Liver (tissue), 9 donors: ENCODE data around the gene TXLNG. TPM values are rescaled to one million over a fixed set of nuclear protein-coding genes. Genes with fewer than 3 reads are reported as not detected.

Experiments
- DNase-seq: peaks from one replicate; pipeline ENCODE4 v3.0.0-alpha.2; 2017; ENCODE audit warnings: low spot score
- H3K27ac ChIP-seq, 2 donors: one replicate each; pipeline ENCODE4 v1.7.0; 2013; ENCODE audit warnings: inconsistent platforms in 2 of 2, low read length in 2 of 2, control low read depth in 1 of 2, low read depth in 1 of 2, mild to moderate bottlenecking in 1 of 2
- H3K27me3 ChIP-seq, 4 donors: one replicate each; pipeline versions ENCODE4 v1.6.1 to v1.7.0; 2013; ENCODE audit warnings: low read length in 3 of 4, inconsistent platforms in 1 of 4, mild to moderate bottlenecking in 1 of 4, moderate library complexity in 1 of 4; ENCODE audit not compliant: control insufficient read depth in 4 of 4, insufficient read depth in 4 of 4
- H3K36me3 ChIP-seq, 4 donors: one replicate each; pipeline versions ENCODE4 v1.6.1 to v1.7.0; 2013; ENCODE audit warnings: low read length in 3 of 4, mild to moderate bottlenecking in 3 of 4, low read depth in 1 of 4, moderate library complexity in 1 of 4; ENCODE audit not compliant: control insufficient read depth in 4 of 4, insufficient read depth in 3 of 4
- H3K4me1 ChIP-seq, 4 donors: one replicate each; pipeline versions ENCODE4 v1.6.1 to v1.7.0; 2013; ENCODE audit warnings: low read length in 3 of 4, mild to moderate bottlenecking in 3 of 4, moderate library complexity in 1 of 4; ENCODE audit not compliant: control insufficient read depth in 4 of 4, insufficient read depth in 4 of 4
- H3K4me3 ChIP-seq, 3 donors: one replicate each; pipeline versions ENCODE4 v1.6.1 to v1.7.0; 2013; ENCODE audit warnings: low read length in 3 of 3, control low read depth in 1 of 3, low read depth in 1 of 3, mild to moderate bottlenecking in 1 of 3
- H3K9ac ChIP-seq, 2 donors: one replicate each; pipeline ENCODE4 v1.7.0; 2013; ENCODE audit warnings: low read length in 2 of 2, mild to moderate bottlenecking in 2 of 2, moderate library complexity in 2 of 2, control low read depth in 1 of 2, low read depth in 1 of 2
- H3K9me3 ChIP-seq, 4 donors: one replicate each; pipeline versions ENCODE4 v1.6.1 to v1.7.0; 2013; ENCODE audit warnings: low read length in 3 of 4; ENCODE audit not compliant: control insufficient read depth in 4 of 4
- EGR1 ChIP-seq, 2 donors: IDR thresholded peaks; 2 replicates each; pipeline ENCODE4 v1.6.1; 2016 to 2018; ENCODE audit warnings: antibody characterized with exemption in 2 of 2, low read depth in 2 of 2
- FOXA1 ChIP-seq: IDR thresholded peaks from 2 replicates; pipeline ENCODE4 v1.6.1; 2016; ENCODE audit warnings: antibody characterized with exemption
- FOXA2 ChIP-seq: IDR thresholded peaks from 2 replicates; pipeline ENCODE4 v1.6.1; 2016; ENCODE audit warnings: antibody characterized with exemption
- GABPA ChIP-seq, 2 donors: IDR thresholded peaks in 1 of 2; conservative IDR thresholded peaks in 1 of 2; 2 replicates each; pipeline ENCODE4 v1.6.1; 2016; ENCODE audit warnings: antibody characterized with exemption in 2 of 2, mild to moderate bottlenecking in 1 of 2, moderate library complexity in 1 of 2
- HNF4A ChIP-seq, 2 donors: conservative IDR thresholded peaks; 2 replicates each; pipeline ENCODE4 v1.6.1; 2016; ENCODE audit warnings: antibody characterized with exemption in 2 of 2, mild to moderate bottlenecking in 2 of 2
- HNF4G ChIP-seq: IDR thresholded peaks from 2 replicates; pipeline ENCODE4 v1.6.1; 2016; ENCODE audit warnings: antibody characterized with exemption
- JUND ChIP-seq, 2 donors: IDR thresholded peaks; 2 replicates each; pipeline ENCODE4 v1.6.1; 2016; ENCODE audit warnings: antibody characterized with exemption in 2 of 2
- NR2F2 ChIP-seq: IDR thresholded peaks from 2 replicates; pipeline ENCODE4 v1.6.1; 2016; ENCODE audit warnings: antibody characterized with exemption
- RAD21 ChIP-seq, 2 donors: IDR thresholded peaks; 2 replicates each; pipeline ENCODE4 v1.6.1; 2016; ENCODE audit warnings: antibody characterized with exemption in 2 of 2, mild to moderate bottlenecking in 2 of 2
- RXRA ChIP-seq, 2 donors: IDR thresholded peaks; 2 replicates each; pipeline ENCODE4 v1.6.1; 2017 to 2018; ENCODE audit warnings: antibody characterized with exemption in 2 of 2, mild to moderate bottlenecking in 1 of 2
- SP1 ChIP-seq: IDR thresholded peaks from 2 replicates; pipeline ENCODE4 v1.6.1; 2018; ENCODE audit warnings: antibody characterized with exemption, mild to moderate bottlenecking
- TAF1 ChIP-seq: conservative IDR thresholded peaks from 2 replicates; pipeline ENCODE4 v1.6.1; 2016; ENCODE audit warnings: antibody characterized with exemption, mild to moderate bottlenecking
- YY1 ChIP-seq: IDR thresholded peaks from 2 replicates; pipeline ENCODE4 v1.6.1; 2016; ENCODE audit warnings: antibody characterized with exemption, mild to moderate bottlenecking
- WGBS: extraction: QIAGEN DNeasy Blood & Tissue Kit; methylation state at CpG from one replicate; pipeline ENCODE4 v1.1.7; 2013; 5-methylcytosine and 5-hydroxymethylcytosine counted together
- polyA plus RNA-seq, 2 donors: library from polyadenylated mRNA; stranded (reverse) in 1 of 2; unstranded in 1 of 2; fragments of 200-250 nt in 1 of 2; fragments of >200 nt in 1 of 2; fragmentation: Nextera tagmentation in 1 of 2; extraction: Ambion mirVana in 1 of 2; gene quantifications; one replicate each; pipeline versions ENCODE4 v1.2.1 to v1.2.3, GENCODE V29; 2013 to 2015
- total RNA-seq, 2 donors: library from RNA; depleted of rRNA; stranded (reverse); fragments of >200 nt; gene quantifications; one replicate each; pipeline ENCODE4 v1.2.3, GENCODE V29; 2014
- TF ChIP-seq, protein P1 (sequence below): IDR thresholded peaks from 2 replicates; pipeline ENCODE4 v1.6.1; 2016; ENCODE audit warnings: antibody characterized with exemption
- TF ChIP-seq, protein P2 (sequence below): IDR thresholded peaks from 2 replicates; pipeline ENCODE4 v1.6.1; 2016; ENCODE audit warnings: antibody characterized with exemption
- TF ChIP-seq, protein P3 (sequence below): fragments of 150-350 bp; IDR thresholded peaks from 2 replicates; pipeline ENCODE4 v1.5.1; 2017; ENCODE audit warnings: improper control_type of control experiment, low read depth, low read length; ENCODE audit not compliant: missing input control
- TF ChIP-seq, protein P4 (sequence below): IDR thresholded peaks from 2 replicates; pipeline ENCODE4 v1.6.1; 2016; ENCODE audit warnings: antibody characterized with exemption
- TF ChIP-seq, protein P5 (sequence below): IDR thresholded peaks from 2 replicates; pipeline ENCODE4 v1.6.1; 2016; ENCODE audit warnings: antibody characterized with exemption, mild to moderate bottlenecking
- donor health status: healthy.
- donor health status: healthy.
- donor health status: healthy.
- donor health status: healthy.
- donor health status: healthy.

TXLNG gene
- total and polyA plus RNA-seq, 4 donors = 3.7 to 7.4 (median 5.1) TPM

DNA sequence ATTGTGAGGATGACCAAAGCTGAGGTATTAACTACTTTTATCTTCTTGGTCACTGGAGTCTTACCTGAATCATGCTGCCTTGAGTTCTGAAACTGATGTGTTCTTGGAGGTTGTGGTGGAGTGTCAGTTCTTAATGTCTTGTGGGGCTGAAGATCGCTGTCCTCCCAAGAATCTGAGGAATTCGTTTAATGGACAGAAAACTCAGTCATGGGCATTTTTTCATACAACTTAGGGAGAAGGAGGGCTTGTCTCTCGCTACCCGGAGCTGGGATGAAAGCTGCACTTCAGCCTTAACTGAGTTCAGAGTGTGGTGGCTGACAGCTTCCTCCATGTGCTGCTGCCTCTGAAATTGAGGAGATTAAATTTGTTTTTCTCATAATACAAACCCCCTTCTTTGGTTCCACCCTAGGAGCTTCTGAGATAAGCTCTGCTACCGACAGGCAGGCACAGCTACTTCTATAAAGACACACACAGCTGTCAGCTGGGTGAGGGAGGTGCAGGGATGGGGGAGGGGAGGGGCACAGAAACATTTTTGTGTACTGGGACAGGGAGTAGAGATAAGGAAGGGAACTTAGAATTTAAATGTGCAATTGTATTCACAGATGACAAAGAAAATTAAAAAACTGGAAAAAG is 53.1 kb downstream of the TXLNG start:
- peaks cover 0 to 37% (median 8%) of the 10 kb centered on the region in 4 donors for H3K36me3 ChIP-seq
- TF ChIP-seq TAF1 = no peak
- TF ChIP-seq, protein P1, sequence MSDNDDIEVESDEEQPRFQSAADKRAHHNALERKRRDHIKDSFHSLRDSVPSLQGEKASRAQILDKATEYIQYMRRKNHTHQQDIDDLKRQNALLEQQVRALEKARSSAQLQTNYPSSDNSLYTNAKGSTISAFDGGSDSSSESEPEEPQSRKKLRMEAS = no peak
- TF ChIP-seq, protein P2, sequence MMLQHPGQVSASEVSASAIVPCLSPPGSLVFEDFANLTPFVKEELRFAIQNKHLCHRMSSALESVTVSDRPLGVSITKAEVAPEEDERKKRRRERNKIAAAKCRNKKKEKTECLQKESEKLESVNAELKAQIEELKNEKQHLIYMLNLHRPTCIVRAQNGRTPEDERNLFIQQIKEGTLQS = no peak
- TF ChIP-seq HNF4A (conservative IDR thresholded peaks at IDR 0.05) = no peak
- TF ChIP-seq NR2F2 = no peak
- no peak for TF ChIP-seq YY1
- no peak for TF ChIP-seq GABPA (IDR thresholded peaks at IDR 0.05 in 1 of 2, conservative IDR thresholded peaks at IDR 0.05 in 1 of 2)
- no peak for TF ChIP-seq EGR1 (IDR thresholded peaks at IDR 0.05; ENCODE audit: low read depth in 2 of 2)
- TF ChIP-seq HNF4G = no peak
- no peak for TF ChIP-seq FOXA1
- H3K9me3 ChIP-seq = no peaks in the 10 kb centered on the region
- no peak for DNase-seq
- H3K4me1 ChIP-seq = peaks cover 3 to 11% (median 9%) of the 10 kb centered on the region in 4 donors
- no peak overlapping the region for H3K4me3 ChIP-seq
- peak overlapping the region in 1 of 2 donors; percentile 61 for H3K27ac ChIP-seq
- H3K27me3 ChIP-seq = no peaks in the 10 kb centered on the region
- 87% methylated on average over 5 of the region's 5 CpGs for WGBS
- H3K9ac ChIP-seq = no peak overlapping the region

DNA sequence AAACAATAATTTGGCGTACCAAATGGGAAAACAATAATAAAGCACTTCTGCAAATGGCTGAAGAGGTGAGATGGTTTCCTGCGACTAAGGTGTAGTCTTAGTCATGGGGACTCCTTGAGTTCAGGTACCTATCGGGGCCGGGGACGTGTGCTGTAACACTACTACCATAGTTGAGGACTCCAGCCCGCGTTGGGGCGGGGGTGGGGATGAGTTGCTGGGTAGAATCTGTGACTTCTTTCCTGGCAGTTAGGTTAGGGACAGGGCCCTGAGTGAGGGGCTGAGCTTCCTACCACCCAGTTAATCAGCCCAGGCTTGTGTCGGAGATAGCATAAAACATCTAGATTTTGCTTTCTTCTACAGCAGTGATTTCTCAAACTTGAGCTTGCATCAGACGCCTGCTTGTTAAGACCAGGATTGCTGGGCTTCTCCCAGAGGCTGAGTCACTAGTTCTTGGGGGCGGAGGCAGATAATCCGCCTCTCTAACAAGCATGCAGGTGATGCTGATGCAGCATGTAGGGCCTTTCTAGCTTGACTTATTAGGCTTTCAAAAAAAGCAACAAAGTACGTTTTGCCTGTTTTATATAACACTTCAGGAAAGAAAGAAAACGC is 53.7 kb downstream of the TXLNG start:
- Histone ChIP-seq H3K4me3 (no peak overlapping the region), H3K4me1 (peaks cover 3 to 11% (median 9%) of the 10 kb centered on the region in 4 donors), H3K27me3 (no peaks in the 10 kb centered on the region), H3K9me3 (no peaks in the 10 kb centered on the region), H3K9ac (no peak overlapping the region), H3K27ac (no peak overlapping the region), H3K36me3 (peaks cover 0 to 35% (median 9%) of the 10 kb centered on the region in 4 donors)
- WGBS = 95% methylated on average over 14 of the region's 14 CpGs
- DNase-seq = no peak
- TF ChIP-seq RXRA (IDR thresholded peaks at IDR 0.05) (no peak), JUND (IDR thresholded peaks at IDR 0.05) (no peak), GABPA (IDR thresholded peaks at IDR 0.05 in 1 of 2, conservative IDR thresholded peaks at IDR 0.05 in 1 of 2) (no peak), TAF1 (no peak), SP1 (no peak), HNF4A (conservative IDR thresholded peaks at IDR 0.05) (no peak), FOXA1 (no peak), RAD21 (IDR thresholded peaks at IDR 0.05) (no peak), FOXA2 (no peak), HNF4G (no peak), NR2F2 (no peak)
- TF ChIP-seq, protein P3, sequence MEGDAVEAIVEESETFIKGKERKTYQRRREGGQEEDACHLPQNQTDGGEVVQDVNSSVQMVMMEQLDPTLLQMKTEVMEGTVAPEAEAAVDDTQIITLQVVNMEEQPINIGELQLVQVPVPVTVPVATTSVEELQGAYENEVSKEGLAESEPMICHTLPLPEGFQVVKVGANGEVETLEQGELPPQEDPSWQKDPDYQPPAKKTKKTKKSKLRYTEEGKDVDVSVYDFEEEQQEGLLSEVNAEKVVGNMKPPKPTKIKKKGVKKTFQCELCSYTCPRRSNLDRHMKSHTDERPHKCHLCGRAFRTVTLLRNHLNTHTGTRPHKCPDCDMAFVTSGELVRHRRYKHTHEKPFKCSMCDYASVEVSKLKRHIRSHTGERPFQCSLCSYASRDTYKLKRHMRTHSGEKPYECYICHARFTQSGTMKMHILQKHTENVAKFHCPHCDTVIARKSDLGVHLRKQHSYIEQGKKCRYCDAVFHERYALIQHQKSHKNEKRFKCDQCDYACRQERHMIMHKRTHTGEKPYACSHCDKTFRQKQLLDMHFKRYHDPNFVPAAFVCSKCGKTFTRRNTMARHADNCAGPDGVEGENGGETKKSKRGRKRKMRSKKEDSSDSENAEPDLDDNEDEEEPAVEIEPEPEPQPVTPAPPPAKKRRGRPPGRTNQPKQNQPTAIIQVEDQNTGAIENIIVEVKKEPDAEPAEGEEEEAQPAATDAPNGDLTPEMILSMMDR = no peak
- TF ChIP-seq, protein P1 = no peak
- TF ChIP-seq, protein P4, sequence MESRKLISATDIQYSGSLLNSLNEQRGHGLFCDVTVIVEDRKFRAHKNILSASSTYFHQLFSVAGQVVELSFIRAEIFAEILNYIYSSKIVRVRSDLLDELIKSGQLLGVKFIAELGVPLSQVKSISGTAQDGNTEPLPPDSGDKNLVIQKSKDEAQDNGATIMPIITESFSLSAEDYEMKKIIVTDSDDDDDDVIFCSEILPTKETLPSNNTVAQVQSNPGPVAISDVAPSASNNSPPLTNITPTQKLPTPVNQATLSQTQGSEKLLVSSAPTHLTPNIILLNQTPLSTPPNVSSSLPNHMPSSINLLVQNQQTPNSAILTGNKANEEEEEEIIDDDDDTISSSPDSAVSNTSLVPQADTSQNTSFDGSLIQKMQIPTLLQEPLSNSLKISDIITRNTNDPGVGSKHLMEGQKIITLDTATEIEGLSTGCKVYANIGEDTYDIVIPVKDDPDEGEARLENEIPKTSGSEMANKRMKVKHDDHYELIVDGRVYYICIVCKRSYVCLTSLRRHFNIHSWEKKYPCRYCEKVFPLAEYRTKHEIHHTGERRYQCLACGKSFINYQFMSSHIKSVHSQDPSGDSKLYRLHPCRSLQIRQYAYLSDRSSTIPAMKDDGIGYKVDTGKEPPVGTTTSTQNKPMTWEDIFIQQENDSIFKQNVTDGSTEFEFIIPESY = no peak
- TF ChIP-seq, protein P2 = no peak
- TF ChIP-seq, protein P5, sequence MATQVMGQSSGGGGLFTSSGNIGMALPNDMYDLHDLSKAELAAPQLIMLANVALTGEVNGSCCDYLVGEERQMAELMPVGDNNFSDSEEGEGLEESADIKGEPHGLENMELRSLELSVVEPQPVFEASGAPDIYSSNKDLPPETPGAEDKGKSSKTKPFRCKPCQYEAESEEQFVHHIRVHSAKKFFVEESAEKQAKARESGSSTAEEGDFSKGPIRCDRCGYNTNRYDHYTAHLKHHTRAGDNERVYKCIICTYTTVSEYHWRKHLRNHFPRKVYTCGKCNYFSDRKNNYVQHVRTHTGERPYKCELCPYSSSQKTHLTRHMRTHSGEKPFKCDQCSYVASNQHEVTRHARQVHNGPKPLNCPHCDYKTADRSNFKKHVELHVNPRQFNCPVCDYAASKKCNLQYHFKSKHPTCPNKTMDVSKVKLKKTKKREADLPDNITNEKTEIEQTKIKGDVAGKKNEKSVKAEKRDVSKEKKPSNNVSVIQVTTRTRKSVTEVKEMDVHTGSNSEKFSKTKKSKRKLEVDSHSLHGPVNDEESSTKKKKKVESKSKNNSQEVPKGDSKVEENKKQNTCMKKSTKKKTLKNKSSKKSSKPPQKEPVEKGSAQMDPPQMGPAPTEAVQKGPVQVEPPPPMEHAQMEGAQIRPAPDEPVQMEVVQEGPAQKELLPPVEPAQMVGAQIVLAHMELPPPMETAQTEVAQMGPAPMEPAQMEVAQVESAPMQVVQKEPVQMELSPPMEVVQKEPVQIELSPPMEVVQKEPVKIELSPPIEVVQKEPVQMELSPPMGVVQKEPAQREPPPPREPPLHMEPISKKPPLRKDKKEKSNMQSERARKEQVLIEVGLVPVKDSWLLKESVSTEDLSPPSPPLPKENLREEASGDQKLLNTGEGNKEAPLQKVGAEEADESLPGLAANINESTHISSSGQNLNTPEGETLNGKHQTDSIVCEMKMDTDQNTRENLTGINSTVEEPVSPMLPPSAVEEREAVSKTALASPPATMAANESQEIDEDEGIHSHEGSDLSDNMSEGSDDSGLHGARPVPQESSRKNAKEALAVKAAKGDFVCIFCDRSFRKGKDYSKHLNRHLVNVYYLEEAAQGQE = no peak
